Dermis lymphatic vessel endothelial cell (primary cell): ENCODE data around the gene SUPT6H. TPM values are rescaled to one million over a fixed set of nuclear protein-coding genes. Genes with fewer than 3 reads are reported as not detected.

Experiments
- total RNA-seq: library from RNA; depleted of rRNA; stranded (reverse); fragments of >200 nt; gene quantifications from 2 replicates; pipeline ENCODE4 v1.2.1, GENCODE V29; 2014

SUPT6H gene
- total RNA-seq: 43.7 and 50.7 TPM in 2 replicates

GRCh38 chr17:28661635-28662526 is at the start of gene SUPT6H, which contains the start of gene SDF2:
Gene SUPT6H, plus strand, starts transcription at chr17:28662205. Its CDS starts 11,197 bp downstream, at chr17:28673402.
Gene SDF2, minus strand, starts transcription at chr17:28661906. Its CDS starts 30 bp downstream, at chr17:28661876.

DNA sequence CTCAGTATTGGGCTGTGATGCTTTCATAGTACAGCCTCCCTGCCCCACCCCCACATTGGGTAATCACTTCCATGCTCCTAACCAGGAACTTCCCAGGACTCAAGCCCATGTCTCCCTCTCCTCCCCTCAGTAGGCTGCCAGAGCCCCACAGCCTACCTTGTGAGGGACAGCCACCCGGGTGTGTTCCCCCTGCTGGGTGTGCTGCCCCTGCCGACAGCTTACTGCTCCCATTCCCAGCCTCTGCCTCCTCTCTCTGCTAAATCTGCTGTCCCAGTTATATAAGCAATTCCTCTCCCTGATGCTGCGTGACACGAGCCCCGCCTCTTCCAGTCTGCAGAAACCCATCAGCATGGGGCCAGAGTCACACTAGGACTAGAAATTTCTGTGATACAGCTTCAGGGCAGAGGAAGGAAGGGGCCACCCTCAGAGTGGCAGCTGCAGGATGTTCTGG is 48.0 kb upstream of the SUPT6H start, which contains the start of gene RSKR:
TSS of gene RSKR (minus strand) at position 255 of the 451 bp plus-strand sequence. CDS start at position 231, 24 bp downstream.

GRCh38 chr17:28644787-28645575 is 17.0 kb upstream of the SUPT6H start, which contains the start of gene BLTP2:
Gene BLTP2, minus strand, starts transcription at chr17:28645158. Its CDS starts 102 bp downstream, at chr17:28645056.

GRCh38 chr17:28711723-28712031 is 49.7 kb downstream of the SUPT6H start, which contains the start of gene PROCA1:
Gene PROCA1, minus strand, starts transcription at chr17:28711888. Its CDS starts 228 bp downstream, at chr17:28711660.

DNA sequence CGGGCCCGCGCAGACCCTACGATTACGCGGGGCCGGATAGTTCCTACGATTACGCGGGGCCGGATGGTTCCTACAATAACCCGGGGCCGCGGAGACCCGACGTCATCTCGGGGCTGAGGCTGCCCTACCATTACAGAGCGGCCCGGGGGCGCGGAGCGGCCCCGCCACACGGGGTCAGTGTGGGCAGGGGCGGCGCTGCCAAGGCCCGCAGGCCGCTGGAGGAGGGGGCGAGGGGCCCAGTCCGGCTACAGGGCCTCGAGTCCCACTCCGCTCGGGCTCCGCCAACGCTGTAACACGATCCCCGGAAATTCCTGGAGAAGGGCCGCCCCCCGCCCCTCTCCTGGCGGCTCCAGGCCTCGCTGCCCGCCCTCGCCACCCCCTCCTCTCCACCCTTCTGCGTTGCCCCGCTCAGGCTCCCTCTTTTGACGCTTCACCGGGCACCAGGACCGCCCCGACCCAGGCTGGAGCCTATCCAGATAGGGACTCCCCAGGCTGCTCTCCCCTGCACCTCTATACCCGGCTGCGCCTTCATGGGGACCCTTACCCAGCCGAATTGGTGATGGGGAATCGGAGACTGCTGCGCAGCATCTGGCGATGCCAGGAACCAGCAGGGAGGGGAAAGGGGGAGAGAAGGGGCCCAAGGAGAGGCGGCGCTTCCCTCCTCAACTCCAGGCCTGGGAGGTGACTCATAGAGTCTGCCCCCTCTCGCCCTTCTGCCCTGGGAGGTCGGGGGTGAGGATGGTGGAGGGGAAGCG is 55.8 kb downstream of the SUPT6H start, which contains the start of gene RAB34:
TSS of gene RAB34 (minus strand) at position 291 of the 755 bp plus-strand sequence. CDS start 602 bp downstream, outside the sequence.

DNA sequence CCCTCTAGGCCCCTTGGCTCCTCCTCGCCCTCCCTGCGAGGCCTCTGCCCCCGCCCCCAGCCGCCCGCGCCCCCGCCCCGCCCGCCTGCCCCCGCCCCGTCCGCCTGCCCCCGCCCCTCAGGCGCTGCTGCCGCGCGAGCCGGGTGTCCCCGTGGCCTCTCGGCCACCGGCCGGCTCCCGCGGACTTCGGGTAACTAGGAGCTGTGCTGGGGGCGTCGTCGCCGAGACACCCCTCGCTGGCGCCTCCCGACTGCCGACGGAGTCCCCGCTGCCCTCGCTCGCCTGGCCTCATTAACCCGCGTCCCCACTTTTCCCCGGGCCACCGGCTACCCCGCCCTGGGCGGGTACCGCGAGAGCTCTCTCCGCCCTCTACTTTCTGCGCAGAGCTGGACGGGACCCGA is 64.2 kb downstream of the SUPT6H start, which contains the start of gene TLCD1:
TSS of gene TLCD1 (minus strand) at position 8 of the 401 bp plus-strand sequence. CDS start 136 bp downstream, outside the sequence.

DNA sequence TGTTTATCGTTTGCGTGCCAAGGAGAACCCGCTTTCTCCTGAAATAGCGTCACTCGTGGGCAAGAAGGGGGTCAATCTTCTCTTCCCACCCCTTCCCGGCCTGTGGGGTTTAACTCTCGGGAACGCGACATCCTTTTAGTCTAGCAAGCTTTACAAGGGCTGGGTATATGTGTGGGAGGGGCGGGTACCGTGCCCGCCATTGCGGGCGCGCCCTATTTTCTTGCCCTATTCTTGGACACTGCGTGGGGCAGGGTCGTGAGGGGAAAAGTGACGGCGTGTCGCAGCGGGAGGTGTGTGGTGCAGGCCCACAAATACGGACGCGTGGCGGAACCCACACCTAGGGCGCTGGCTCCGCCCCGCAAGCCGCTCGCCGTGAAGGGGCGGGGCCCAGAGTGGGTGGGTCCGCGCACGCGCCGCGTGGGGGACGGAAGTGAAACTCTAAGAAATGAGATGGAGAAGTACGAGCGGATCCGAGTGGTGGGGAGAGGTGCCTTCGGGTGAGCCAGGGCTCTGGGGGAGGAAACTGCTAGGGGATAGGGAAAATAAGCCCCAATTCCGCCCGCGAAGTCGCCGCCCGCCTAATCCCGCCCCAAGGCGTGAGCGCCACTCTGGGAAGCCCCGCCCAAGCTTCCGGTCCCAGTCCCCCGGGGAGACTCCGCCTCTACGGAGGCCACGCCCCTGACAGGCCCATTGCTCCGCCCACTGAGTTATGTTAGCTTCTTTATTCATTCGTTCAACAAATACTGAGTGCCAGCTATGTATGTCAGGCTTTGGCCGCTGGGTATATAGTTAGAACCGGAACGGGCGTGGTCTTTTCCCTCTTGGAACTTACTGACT is 66.6 kb downstream of the SUPT6H start, which contains the start of gene NEK8:
TSS of gene NEK8 (plus strand) at position 425 of the 837 bp plus-strand sequence. CDS start at position 451, 26 bp downstream.

DNA sequence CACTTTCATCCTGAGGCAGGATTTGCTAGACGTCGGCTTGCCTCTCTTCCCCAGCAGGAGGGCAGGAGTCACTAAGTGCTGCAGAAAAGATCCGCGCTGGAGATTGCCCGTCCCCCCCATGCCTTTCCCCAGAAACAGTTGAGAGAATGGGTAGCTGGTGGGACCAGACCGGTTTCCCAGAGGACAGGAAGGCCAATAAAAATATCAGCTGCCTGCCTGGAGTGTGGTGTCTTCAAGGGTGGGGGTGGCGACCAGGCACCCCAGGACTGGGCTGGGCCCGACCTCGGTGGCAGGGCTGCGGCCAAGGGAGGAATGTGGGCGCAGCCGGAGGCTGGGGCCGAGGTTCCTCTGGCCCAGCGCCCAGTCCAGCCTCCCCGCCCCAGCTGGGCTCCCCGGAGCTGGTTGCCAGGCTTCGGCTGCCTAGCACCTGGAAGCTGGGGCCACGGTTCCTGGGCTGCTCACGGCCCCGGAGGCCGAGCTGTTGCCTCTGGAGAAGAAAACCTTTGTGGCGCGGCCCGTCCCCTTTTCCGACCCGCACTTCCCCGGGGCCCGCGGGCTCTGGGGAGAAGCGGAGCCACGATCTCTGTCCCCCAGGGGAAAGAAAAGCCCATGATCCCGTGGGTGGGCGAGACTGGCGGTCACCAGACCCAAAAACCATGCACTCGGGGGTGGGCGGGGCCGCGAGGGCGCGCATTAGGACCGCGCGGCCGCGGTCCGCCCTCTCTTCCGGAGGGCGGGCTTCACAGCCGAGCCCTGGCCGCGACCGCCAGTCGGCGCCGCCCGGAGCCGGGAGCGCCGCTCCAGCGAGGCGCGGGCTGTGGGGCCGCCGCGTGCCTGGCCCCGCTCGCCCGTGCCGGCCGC is 81.5 kb downstream of the SUPT6H start, which contains the start of gene TRAF4:
TSS of gene TRAF4 (plus strand) at position 769 of the 861 bp plus-strand sequence. CDS start 102 bp downstream, outside the sequence.

Other genes starting within 250 kb of the SUPT6H start
- not detected in 2 replicates for gene SLC13A2, start 188.6 kb upstream of the SUPT6H start, total RNA-seq
- not detected in 2 replicates for gene FOXN1, start 155.9 kb upstream of the SUPT6H start, total RNA-seq
- gene UNC119, start 109.6 kb upstream of the SUPT6H start, total RNA-seq: 22.3 and 26.1 TPM in 2 replicates
- gene PIGS, start 90.7 kb upstream of the SUPT6H start, total RNA-seq: 46.5 and 48.9 TPM in 2 replicates
- gene ALDOC, start 85.3 kb upstream of the SUPT6H start, total RNA-seq: 19.2 and 25.2 TPM in 2 replicates
- 5.4 and 6.0 TPM in 2 replicates for gene SPAG5, start 63.2 kb upstream of the SUPT6H start, total RNA-seq
- 2.6 and 3.3 TPM in 2 replicates for gene RSKR, start 48.0 kb upstream of the SUPT6H start, total RNA-seq
- gene BLTP2, start 17.0 kb upstream of the SUPT6H start, total RNA-seq: 129 and 154 TPM in 2 replicates
- gene SDF2, start 299 bp upstream of the SUPT6H start, total RNA-seq: 68.0 and 80.6 TPM in 2 replicates
- 0.22 and 0.26 TPM in 2 replicates for gene PROCA1, start 49.7 kb downstream of the SUPT6H start, total RNA-seq
- gene RAB34, start 55.7 kb downstream of the SUPT6H start, total RNA-seq: 12.1 and 27.4 TPM in 2 replicates
- 614 and 651 TPM in 2 replicates for gene RPL23A, start 57.8 kb downstream of the SUPT6H start, total RNA-seq
- gene TLCD1, start 64.0 kb downstream of the SUPT6H start, total RNA-seq: 0.34 and 1.2 TPM in 2 replicates
- gene NEK8, start 66.6 kb downstream of the SUPT6H start, total RNA-seq: 1.6 and 2.0 TPM in 2 replicates
- gene TRAF4, start 81.8 kb downstream of the SUPT6H start, total RNA-seq: 21.0 and 24.1 TPM in 2 replicates
- gene FAM222B, start 180.6 kb downstream of the SUPT6H start, total RNA-seq: 6.0 and 7.9 TPM in 2 replicates
- gene ERAL1, start 192.8 kb downstream of the SUPT6H start, total RNA-seq: 26.0 and 26.2 TPM in 2 replicates
- 72.4 and 109 TPM in 2 replicates for gene FLOT2, start 235.5 kb downstream of the SUPT6H start, total RNA-seq
- 6.9 and 14.2 TPM in 2 replicates for gene DHRS13, start 240.9 kb downstream of the SUPT6H start, total RNA-seq